CD4-positive, alpha-beta T cell treated with Interleukin-10 for 1 hour (primary cell): ENCODE measurements around the gene ADAP1.
"Not testable (repeated sequence)": the region's sequence is repeated elsewhere in the genome, so short reads cannot be mapped to it uniquely, and the experiment has no call there.

Experiments used
- DNase-seq: peaks from one replicate; pipeline ENCODE4 v3.0.0-alpha.2; 2020

Gene ADAP1

DNA sequence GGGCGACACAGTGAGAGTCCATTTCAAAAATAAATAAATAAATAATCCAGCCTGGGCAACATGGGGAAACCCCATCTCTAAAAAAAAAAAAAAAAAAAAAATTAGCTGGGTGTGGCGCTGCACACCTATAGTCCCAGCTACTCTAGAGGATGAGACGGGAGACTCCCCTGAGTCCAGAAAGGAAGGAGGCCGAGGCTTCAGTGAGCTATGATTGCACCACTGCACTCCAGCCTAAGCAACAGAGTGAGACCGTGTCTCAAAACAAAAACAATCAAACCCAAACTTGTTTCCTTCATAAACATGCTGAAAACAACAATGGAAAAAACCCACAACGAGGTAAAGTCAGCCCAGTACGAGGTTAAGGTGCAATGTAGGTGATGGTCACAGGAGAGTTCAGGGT lies 19.7 kb upstream of the ADAP1 start:
- no peak for DNase-seq

DNA sequence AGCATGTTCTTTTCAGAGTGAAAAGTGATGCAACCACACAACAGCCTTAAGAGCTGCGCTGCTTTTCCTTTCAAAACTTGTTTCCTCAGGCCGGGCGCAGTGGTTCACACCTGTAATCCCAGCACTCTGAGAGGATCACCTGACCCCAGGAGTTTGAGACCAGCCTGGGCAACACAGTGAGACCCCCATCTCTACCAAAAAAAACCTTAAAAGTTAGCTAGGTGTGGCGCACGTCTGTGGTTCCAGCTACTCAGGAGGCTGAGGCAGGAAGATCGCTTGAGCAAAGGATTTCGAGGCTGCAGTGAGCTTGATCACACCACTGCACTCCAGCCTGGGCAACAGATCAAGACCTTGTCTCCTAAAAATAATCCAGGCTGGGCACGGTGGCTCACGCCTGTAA lies 18.8 kb upstream of the ADAP1 start:
- no peak for DNase-seq

DNA sequence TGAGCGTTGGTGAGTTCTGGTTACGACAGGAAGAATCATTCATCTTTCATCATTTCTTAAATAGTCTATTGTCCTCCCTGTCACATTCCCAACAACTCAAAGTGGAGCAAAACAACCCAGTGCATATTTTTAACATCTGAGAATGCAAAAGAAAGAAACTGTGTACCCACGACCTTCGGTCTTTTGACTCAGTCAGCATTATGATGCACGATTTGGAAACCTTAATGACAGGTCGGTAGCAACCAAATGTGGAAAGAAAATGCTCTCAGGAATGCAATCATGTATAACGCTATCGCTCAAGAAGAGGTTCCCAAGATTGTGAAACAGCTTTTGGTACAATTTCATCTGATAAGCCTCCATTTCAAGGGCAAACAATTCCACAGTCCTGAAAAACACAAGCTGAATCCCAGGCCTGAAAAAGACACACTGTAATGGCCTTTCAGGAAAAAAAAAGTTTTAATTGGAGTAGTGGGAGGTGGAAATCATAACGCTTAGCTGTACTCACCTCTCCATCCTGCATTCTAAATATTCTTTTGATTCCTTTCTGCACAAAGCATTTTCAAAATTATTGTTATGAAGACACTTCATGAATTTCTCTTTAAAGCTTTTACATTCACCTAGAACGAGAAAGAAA lies 18.3 kb upstream of the ADAP1 start:
- no peak for DNase-seq

- no peak for DNase-seq
These were observed 17.6 kb upstream of the ADAP1 start for GRCh38 chr7:972110-972509.

- no peak for DNase-seq
These were observed 16.3 kb upstream of the ADAP1 start for GRCh38 chr7:970744-971143.

- DNase-seq: no peak
These were observed 14.9 kb upstream of the ADAP1 start for GRCh38 chr7:969403-969802.

- no peak for DNase-seq
These were observed 14.0 kb upstream of the ADAP1 start for GRCh38 chr7:968205-969105.

GRCh38 chr7:967361-968082 lies 13.0 kb upstream of the ADAP1 start:
- no peak for DNase-seq

- no peak for DNase-seq
These were observed 12.0 kb upstream of the ADAP1 start for GRCh38 chr7:966291-967069.

DNA sequence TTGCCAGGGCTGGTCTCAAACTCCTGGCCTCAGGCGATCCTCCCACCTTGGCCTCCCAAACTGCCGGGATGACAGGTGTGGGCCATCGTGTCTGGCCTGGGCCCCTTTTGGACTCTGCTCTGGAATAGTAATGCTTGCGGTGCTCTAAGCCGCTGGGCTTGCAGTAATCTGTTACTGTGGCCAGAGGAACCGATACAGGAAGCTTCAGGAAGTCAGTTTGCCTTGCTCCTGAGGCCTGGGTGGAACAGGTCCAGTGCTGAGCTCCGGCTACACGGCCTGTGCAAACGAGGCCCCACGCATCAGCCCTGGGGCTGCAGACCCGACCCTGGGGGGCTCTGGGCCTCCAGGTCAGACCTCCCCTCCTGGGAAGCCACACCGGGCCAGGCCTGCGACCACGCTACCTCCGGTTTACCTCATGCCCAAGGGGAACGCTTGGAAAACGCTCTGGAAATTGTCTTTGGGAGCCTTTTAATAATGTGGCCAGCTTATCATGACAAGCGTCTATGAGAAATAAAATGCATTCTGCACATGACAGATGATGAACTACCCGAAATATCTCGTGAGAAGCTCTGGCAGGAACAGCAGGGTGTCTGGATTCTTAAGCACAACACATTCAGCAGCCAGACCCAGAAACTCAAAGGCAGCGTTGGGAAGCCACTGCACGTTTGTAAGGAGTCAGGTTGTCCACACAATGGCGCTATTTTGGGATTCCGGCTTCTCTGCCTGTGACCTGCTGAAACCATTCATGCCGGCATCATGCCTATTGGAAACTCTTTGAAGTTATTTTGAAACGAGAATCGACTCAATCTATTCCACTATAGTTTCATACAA lies 10.1 kb upstream of the ADAP1 start:
- DNase-seq: no peak

- no peak for DNase-seq
These were observed 9.0 kb upstream of the ADAP1 start for GRCh38 chr7:963236-964078.

DNA sequence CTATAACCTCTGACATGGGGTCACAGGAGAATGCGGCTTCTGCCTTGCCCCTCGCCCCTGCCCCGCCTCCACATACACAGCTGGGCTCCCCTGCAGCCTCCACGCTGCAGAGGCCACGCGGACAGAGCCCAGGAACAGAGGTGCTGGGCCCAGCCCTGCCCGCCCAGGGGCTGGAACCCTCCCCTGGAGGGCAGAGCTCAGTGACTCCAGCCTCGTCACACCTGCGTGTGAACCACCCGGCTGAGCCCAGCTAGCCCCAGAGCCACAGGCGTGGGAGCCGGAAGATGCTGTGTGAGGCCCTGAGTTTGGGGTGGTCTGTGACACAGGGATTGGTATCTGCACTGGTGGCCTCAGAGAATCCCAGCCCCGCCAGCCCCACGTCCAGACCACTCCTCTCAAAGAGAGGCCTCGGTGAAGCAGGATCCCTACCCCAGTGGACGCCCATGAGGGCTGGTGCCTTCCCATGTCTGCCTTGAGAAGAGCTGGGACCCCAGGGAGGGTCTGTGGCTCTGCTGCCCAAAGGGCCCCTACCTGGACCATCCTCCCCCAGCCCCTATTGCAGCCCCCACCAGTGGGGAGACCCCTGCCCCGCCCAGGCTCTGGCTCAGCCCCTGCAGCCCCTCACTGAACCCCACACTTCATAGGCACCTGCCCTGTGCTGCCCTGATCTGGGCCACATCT lies 8.1 kb upstream of the ADAP1 start:
- no peak for DNase-seq

DNA sequence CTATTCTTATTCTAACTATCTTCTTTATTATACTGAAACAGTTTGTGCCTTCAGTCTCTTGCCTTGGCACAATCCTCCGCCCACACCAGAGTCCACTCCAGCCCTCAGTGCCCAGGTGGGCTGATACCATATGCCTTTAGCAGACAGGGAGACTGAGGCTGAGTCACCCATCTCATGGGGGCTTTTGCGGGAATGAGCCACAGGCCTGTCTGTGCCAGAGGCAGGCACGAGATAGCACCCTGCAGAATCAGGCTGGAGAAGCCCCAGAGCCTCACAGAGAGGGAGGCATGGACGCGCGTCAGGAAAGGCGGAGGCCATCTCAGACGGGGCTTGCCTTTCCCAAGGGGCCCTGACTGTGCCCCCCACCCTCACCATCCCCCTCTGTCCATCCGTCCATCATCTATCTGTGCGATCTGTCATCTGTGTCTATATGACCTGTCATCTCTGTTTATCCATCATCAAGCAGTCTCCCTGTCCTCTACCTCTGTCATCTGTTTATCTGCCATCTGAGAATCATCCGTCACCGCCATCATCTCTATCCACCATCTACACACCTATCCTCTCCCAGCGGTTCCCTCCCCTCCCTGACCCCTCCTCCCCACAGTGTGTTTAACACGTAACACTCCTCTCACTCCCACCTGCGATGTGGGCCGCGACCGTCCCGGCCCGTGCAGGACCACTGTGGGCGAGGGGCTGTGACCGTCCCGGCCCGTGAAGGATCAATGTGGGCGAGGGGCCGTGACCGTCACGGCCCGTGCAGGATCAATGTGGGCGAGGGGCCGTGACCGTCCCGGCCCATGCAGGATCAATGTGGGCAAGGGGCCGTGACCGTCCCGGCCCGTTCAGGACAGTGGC lies 7.3 kb upstream of the ADAP1 start:
- no peak for DNase-seq

GRCh38 chr7:960972-961371 lies 6.5 kb upstream of the ADAP1 start:
- DNase-seq: not testable (repeated sequence)

DNA sequence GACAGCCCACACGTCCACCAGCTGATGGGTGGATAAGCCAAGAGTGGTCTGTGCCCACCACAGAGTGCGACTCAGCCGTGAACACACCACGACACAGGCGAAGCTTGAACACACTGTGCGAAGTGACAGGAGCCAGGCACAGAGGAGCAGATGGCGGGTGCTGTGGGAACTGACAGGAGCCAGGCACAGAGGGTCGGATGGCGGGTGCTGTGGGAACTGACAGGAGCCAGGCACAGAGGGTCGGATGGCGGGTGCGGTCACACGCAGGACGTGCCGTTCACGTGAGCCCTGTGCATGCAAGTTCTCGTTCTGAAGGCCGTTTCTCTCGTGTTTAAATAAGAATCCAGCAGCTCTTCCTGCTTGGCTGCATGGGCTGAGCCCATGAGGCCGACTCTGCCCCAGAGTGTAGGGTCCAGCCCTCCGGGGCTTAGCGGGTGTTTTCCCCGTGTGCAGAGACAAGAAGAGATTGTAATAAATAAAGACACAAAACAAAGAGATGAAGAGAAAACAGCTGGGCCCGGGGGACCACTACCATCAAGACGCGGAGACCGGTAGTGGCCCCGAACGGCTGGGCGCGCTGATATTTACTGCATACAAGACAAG lies 5.9 kb upstream of the ADAP1 start:
- no peak for DNase-seq

- DNase-seq: not testable (repeated sequence)
These were observed 5.3 kb upstream of the ADAP1 start for GRCh38 chr7:959740-960139.

DNA sequence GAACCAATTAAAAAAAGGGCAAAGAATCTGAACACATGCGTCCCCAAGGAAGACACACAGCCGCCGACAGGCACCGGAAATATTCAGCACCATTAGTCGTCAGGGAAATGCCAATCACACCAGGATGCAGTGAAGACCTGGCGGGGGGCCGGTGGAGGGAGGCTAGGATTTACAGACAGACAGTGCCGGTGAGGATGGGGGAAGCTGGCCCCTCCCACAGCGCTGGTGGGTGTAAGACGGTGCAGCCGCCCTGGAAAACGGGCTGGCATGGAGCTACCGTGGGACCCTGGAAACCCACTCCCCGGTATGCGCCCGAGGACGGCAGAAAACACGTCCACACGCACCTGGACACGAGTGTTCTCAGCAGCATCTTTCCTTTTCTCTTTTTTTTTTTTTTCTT lies 4.8 kb upstream of the ADAP1 start:
- DNase-seq: no peak

DNA sequence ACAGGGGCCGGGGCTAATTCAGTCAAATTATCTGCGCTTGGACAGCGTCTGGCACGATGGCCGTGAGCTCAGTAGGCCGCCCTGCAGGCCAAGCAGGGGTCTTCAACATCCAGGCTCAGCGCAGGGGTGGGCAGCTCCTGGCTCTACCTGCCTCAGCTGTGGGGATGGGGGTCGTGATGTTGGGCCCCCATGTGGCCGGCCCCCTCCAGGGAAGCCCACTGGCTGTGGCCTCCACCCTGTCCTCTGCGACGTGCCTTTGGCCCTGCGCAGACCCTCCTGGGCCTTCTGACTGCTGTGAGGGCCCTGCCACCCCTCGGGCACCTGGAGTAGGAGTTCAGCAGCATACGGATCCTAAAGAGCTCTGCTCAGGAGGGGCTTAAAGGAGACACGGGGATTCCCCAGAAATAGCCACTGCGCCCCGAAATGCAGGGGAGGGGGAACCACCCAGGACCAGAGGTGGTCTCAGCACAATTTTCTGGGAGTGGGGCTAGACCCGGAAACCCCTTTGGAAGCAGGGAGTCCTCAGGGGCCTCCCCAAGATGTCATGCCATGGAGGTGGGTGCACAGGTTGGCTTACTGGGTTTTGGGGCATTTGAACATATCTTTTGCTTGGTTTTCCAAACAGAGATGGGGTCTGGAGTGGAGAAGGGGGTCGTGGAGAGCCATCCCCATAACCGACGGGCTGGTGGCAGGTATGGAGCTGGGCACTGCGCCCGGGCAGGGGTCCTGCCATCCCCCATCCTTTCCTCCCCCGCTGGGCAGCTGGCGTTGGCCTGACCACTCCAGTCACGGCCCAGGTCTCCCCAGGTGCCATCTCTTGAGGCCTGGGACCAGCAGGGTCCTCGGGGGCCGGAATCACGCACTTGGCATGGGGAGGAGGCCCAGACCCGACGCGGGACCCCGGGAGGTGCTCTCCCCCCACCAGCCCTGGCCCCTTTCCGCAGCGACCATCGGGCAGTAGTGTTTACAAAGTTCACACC lies 4.0 kb upstream of the ADAP1 start:
- DNase-seq: no peak
